NOMO-1 (cell line): ENCODE results near the gene SART1.
"Not testable (repeated sequence)": the region's sequence is repeated elsewhere in the genome, so short reads cannot be mapped to it uniquely, and the experiment has no call there.

Experiments used
- DNase-seq, 2 experiments: peaks; one replicate each; lab custom pipeline; 2025; ENCODE audit not compliant: unreplicated experiment in 2 of 2; lab: John Stamatoyannopoulos, UW

Gene SART1

DNA sequence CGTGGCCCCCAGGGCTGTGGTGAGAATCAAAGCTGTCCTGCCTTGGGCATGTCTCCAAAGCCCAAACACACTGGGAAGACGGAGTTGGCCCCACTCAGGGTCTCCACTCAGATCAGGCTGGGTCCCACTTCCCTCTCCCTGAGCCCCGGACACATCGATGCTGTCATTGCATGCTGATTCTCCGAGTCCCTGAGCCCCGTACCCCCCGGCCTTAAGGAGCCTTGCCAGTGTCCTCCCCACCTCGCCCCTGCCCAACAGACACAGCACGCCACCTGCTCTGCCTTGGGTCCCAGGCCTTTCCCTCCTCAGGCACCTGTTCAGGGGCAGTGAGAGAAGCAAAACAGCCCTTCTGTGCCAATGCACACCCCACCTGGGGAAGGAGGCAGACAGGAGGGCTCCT, 25.8 kb downstream of the SART1 start:
- no peak for DNase-seq

DNA sequence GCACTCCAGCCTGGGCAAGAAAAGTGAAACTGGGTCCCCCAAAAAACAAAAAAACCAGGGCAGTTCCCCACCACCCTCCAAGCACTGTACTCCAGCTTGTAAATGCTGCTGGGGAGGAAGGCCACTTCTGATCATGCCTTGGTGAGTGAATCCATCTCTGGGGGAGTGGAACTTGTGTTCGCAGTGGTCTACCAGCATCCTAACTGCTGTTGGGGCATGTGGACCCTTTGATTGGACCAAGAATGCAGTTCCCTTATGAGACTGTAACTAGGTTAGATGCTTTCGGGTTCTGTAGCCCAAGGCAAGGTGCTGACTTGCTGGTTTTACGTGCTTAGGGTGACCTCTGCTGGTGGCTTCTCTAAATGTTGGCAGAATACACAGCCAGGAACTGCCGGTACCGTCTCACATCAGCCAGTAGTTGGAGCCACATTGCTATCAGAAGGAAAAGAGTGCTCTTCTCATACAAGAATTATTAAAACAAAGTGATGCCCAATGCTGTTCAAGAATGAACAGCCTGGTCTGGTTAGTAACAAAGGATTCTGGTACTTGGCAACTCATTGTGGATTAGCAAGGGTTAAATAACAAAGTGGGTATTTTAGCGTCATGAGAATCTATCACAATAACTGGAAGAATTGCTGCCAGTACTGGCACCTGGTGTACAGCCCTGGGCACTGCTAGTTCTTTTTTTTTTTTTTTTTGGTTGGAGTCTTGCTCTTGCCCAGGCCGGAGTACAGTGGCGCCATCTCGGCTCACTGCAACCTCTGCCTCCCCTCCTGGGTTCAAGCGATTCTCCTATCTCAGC, 27.5 kb downstream of the SART1 start:
- DNase-seq: peak; percentile 77 to 95

DNA sequence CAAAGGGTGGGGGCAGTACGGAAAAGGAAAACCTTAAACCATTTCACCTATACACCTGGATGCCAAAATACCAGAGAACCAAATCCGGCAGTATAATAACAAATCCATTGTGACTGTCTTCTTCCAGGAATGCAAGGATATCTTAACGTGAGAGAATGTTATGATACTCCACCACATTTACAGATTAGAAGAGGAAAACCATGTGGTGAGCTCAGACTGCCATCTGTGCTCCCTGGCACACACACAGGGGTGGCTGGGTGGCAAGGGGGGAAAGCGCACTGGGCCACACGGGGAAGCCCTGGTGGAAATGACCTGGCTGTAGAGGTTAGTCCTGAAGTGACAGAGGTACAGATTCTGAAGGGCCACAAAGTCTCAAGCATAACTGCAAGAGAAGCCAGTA, 30.5 kb downstream of the SART1 start:
- DNase-seq: no peak

DNA sequence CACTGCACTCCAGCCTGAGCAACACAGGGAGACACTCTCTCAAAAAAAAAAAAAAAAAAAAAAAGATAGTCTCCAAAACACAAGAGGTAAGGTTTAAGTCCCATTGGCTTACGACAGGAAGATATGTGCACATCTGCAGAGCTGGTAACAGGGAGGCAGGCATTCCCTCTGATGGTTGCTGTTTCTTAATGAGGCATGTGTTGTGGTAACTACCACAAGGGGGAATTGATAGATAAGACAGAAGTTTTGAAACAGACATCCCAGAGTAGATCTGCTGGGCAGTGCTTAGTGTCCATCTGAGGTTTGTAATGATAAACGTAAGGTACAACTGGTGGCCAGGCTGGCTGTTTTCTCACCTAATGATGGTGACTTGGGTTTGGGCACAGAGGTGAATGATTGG, 35.8 kb downstream of the SART1 start:
- DNase-seq: no peak

DNA sequence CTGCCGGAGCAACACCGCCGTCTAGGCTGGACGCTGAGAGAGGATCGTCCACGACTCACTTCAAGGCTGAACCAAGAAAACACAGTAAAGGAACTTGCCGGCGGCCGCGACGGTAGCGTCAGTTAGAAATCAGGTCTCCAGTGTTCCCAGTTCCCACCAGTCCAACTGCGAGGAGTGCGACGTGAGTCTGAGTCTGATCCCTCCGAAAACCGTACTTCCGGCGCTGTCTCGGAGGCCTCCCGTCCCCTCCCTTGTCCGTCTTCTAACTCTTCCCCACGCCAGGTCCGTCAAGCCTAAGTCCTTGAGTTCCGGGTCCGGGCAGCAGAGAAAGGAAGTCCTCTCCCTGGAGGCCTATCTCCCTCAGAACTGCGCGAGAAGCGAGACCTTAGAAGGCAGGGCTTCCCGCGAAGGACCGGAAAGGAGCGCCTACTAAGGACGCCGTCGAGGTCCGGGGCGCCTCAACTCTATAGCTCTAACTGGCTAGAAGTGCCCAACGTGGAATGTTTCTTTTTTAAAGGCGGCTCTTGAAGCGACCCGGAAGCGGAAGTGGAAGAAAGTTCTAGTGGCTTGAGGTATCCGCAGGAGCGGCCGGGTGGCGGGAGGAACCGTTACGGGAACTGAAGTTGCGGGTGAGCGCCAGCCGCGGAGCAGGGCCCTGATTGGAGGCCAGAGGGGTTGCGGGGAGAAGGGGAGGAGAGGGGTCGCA, 40.6 kb downstream of the SART1 start, which contains the start of the genes BANF1 and EIF1AD:
TSS of gene BANF1 (plus strand) at position 562 of the 706 bp plus-strand sequence. CDS start 748 bp downstream, outside the sequence.
TSS of gene EIF1AD (minus strand) at position 216 of the 706 bp plus-strand sequence. CDS start 1,768 bp downstream, outside the sequence.
- peak; percentile 99 to 100 for DNase-seq

DNA sequence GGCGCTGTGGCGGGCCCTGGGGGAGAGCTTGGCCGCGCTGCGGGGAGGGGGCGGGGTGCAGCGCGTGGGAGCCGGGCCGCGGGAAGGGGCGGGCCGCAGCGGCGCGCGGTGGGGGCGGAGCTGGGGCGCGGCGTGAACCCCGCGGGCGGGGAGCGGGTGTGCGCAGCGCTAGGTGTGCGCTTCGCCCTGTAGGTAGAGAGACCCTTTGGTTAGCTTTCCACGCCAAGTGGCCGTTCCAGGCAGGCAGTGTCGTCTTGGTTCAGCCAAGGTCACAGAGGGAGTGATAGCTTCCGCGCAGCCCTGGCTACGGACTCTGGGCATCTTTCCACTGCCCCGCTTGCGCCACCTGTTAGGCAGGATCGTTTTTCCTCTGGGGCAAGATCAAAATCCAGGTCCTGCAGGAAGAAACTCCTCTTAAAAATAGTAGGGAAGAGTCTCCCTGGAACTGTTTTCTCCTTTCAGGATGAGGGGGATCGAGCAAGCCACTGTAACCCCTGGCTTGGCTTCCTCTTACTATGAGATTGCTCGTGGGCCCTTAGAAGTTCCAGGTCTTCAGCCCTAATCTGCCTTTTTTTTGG, 41.2 kb downstream of the SART1 start:
- DNase-seq: peak; percentile 26 to 55

DNA sequence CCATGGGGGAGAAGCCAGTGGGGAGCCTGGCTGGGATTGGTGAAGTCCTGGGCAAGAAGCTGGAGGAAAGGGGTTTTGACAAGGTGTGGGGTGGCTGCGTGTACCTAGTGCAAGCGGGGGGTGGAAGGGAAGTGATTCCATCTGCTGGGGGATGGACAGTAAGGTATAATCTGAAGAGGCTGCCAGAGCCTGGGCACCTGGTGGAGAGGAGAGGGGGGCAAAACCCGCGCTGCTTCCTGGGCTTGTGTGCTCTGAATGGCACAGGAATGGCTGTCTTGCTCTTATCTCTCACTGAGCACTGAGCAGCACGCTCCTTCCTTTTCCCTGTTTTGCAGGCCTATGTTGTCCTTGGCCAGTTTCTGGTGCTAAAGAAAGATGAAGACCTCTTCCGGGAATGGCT, 41.8 kb downstream of the SART1 start:
- no peak for DNase-seq

DNA sequence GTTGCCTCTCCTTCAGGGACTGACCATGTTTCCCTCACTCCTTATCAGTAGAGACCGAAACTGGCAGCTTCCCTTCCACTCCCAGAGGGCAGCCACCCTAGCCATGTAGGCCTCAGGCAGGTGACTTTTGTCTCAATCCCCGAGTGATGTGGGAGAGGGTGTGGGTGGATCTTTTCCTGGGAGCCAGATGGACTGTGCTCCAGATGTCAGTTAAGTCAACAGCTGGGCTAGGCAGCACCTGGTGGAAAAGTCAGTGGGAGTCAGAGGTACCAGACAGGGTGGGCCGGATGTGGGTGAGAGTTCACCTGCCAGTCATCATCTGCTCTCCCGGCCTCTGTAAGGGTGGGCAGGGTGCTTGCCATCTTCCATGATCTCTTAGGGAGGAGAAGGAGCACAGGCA, 42.7 kb downstream of the SART1 start:
- no peak for DNase-seq

DNA sequence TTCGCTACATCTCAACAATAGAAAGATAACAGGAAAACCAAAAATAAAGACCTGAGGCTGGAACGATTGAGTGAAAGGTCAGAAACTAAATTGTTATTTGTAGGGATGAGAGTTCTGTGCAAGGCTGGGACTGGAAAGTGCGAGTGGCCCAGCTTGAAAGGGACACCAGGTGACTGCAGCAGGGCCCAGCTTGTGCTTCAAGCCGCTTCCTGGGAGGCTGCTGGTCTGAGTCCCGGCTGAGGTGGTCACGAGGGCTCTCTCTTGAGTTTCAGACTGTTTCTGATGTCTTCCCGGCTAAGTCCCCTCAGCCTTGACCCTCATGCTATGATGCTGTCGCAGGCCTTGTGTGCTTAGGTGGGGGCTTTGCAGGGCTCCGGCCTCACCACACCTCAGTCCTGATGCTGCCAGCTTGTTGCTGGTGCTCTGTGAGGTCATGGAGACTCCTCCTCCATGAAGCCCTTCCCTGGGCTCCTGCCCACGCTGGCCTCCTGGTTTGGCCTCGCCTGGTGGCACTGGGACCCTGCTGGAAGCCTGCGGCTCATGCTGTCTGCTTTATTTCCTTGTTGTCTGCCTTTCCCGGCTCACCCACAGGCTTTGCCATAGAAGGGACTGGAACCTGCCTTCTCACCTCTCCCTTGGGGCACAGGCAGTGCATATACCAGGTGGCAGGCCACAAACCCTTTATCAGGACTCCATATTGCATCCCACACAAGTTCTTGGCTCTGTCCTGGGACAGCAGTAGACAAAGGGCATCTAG, 44.8 kb downstream of the SART1 start:
- DNase-seq: no peak

DNA sequence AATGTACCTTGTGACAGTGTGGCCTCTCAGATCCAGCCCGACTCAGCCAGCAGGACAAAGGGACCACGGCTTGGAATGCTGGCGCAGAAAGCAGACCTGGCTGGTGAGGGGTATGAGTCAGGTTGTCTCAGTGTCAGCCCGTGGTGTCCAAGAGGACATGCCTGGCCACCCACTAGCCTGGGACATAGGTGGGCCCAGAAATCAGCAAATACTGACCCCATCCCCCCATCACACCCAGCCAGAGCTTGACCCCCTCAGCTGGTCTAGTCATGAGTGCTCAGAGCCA, 45.3 kb downstream of the SART1 start:
- DNase-seq: no peak

DNA sequence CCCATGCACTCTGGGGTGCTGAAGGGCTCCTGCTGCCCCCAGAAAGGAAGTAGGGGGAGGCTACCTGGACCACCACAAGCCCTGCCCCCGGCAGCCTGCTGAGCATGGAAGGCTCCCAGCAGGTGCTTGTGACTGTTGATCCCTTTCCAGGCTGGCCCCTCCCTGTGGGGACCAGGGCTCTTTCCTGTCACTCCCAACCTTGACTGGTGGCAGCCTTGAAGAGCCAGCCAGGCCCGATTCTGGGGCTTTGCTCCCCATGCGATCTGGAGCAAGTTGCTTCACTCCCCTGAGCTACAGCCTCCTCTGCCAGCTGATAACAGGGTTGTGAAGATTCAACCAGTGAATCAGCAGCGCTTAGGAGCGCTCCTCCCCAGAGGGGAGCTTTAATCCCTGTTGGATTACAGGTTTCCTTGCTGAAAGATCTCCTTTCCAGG, 45.7 kb downstream of the SART1 start:
- DNase-seq: no peak

DNA sequence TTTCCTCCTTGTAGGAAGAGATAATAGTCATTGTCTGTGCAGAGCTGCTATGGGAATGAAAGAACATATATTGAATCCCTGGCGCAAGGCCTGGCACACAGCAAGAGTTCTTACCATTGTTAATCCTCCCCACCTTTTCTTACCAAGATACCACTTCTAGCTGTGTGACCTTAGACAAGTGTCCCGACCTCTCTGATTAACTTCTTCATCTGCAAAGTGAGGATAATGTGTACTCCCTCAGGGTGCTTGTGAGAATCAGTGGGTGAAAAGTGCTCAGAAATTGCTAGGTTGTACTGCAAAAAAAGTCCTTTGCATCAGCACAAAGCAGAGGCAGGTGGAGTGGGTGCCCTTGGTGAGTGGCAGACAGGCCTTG, 46.5 kb downstream of the SART1 start:
- DNase-seq: no peak

DNA sequence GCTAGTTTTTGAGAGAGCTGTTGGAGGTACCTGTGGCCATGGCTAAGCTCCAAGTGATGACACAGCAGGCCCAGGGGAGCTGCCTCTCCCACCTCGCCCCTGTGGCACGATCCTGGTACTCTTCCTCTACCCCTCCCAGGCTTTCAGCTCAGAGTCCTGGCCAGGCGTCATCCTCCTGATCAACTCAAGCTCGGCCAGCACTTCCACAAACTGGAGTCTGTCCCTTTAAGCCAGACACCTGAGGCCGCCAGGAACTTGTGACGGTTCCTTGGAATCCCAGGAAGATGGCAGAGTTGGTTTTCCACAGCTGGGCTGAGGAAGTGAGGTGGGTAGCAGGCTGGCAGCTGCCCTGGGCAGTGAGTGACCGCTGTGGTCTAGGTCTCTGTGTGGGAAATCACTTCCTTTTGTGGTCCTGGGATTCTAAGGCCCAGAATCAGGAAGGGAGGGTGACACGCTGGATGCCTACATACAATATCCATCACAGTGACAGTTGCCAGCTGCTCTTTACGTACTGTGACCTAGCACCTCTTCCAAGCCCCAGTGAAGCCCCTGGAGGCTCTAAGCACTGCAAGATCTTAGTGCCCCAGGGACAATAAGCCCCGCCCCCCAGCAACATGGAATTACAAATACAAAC, 47.1 kb downstream of the SART1 start:
- DNase-seq: no peak

DNA sequence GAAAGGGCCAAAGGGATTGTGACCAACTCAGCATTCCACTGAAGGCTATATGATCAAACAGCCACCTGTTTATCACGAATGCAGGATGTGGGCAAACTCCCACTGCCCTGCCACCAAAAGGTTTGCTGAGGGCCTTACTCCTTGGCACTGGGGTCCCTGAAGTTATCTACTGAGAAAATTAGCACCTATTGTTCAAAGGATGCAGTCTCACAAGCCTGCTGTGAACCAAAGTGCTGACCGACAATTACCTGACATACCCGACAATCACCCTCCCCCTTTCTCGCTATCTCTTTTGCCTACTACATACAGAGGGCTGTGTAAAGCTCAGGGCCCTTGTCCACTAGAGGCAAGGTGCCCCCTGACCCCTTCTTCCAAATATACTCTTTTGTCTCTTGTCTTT, 48.5 kb downstream of the SART1 start:
- DNase-seq: not testable (repeated sequence)

DNA sequence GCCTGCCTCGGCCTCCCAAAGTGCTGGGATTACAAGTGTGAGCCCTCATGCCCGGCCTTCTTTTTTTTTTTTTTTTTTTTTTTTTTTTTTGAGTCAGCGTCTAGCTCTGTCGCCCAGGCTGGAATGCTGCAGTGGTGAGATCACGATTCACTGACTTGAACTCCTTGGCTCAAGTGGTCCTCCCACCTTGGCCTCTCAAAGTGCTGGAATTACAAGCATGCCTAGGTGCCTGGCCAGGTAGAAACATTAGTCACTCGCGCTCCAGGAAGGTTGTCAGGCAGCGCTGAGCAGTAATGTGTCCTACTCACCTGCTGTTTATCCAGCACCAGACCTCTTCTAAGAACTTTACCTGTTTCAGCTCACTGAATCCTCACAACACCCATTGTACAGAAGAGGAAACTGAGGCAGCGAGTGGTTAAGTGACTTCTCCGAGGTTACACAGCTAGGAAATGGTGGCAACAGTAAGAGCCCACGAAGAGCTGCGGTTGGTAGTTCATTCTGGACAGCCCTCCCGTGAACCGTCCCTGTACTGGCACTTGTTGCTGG, 49.8 kb downstream of the SART1 start:
- no peak for DNase-seq

DNA sequence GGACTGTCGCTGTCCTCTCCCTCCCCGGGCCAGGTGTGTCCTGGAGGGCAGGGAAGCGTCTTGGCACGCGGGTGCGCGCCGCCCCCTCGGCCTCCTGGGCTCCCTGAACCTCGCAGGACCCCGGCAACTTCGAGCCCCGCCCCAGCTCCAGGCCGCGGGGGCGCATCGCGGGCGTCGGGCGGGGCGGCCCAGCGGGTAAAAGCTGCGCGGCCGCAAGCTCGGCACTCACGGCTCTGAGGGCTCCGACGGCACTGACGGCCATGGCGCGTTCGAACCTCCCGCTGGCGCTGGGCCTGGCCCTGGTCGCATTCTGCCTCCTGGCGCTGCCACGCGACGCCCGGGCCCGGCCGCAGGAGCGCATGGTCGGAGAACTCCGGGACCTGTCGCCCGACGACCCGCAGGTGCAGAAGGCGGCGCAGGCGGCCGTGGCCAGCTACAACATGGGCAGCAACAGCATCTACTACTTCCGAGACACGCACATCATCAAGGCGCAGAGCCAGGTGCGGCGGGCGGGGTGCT, 50.3 kb downstream of the SART1 start, which contains the start of gene CST6:
TSS of gene CST6 (plus strand) at position 224 of the 519 bp plus-strand sequence. CDS start at position 261, 37 bp downstream.
- no peak for DNase-seq

DNA sequence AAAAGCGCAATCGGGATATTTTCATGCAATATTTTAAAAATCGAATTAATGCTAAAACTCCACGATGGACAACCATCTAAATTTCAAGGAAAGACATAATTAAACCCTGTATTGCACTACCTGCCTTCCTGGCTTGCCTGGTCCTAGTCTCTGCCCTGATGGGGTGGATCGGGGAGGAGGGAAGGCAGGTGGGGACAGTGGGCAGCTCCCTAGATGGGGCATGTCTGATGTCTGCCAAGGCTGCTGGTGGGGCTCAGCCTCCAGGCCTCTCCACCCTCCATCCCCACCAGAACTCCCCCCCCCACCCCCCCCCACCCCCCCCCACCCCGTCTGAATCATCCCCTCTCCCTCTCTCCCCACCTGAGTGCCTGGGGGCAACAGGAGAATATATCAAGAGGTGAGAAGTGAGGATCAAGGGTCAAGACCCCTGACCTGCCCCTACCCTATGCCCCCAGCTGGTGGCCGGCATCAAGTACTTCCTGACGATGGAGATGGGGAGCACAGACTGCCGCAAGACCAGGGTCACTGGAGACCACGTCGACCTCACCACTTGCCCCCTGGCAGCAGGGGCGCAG, 50.9 kb downstream of the SART1 start:
- no peak for DNase-seq

DNA sequence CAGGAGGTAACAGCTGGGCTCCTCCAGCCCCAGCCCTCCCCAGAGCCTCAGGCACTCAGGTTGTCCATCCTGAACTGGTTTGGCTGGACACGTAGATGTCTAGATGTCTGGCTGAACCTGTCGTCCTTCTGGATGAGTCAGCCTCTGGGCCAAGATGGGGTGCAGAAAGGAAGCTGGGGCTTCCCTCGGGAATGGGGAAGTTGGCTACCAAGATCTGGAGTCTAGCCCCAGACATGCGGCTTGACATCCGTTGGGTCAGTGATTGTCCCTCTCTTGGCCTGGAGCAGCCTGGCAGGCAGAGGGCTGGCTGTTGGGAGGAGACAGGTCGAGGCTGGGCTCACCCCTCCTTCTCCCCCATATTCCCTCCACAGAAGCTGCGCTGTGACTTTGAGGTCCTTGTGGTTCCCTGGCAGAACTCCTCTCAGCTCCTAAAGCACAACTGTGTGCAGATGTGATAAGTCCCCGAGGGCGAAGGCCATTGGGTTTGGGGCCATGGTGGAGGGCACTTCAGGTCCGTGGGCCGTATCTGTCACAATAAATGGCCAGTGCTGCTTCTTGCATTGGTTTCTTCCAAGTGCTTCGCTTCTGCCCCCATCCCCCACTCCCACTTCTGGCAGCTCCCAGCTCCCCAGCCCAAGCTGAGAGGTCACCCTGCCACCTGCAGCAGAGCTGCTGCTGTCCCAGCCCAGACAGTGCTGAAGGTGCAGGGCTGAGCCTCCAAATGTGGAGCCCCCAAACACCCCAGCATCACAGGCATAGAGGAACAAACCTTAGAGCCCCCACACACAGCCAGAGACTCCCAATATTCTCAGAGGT, 51.6 kb downstream of the SART1 start:
- no peak for DNase-seq

DNA sequence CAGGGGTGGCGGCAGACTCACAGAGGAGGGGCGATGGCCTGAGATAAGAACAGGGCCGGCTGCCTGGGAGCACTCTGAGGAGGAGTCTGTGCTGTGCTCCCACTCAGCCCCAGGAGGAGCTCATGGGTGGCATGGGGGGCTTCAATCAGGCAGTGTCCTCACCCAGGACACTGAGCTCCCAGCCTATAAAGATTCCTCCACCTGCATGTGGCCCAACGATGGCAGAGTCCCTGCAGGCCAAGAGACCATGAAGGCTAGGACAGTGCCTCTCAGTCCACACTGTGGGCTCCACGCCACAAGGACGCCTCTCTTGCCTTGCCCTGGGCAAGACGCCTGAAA, 52.2 kb downstream of the SART1 start:
- DNase-seq: no peak
